IPS DF 4.7 (cell line): ENCODE data around the gene ULK4.
"Not testable (repeated sequence)": the region's sequence is repeated elsewhere in the genome, so short reads cannot be mapped to it uniquely, and the experiment has no call there.

Experiments
- DNase-seq: peaks from one replicate; pipeline ENCODE4 v3.0.0-alpha.2; 2013; ENCODE audit warnings: low spot score; ENCODE audit errors: extremely low read depth

Gene ULK4

DNA sequence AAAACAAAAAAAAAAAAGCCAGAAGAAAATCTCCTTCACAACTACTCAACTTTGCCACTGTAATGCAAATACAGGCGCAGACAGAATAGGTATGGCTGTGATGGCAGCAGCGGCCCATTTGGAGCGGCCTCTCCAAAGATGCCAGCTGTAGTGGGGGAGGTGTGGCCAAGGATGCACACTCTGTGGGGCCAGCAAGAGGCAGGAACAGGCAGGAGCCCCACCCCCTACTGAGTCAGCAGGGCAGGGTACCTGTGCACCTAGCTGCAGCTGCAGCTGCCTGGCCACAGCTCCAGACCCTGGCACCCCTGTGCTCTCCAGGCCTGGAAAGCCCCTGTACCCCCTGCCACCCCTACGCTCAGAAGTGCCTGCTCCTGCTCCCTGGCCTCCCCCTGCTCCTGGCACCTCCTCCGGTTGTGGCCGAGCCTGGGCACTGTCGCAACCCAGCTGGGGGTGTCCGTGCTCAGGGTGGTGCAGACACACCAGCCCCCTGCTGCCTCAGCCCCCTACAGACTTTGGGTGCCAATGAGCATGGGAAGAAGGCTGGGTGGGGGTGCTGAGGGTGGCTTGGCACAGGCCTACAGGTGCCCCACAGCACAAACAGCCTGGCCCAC lies 312.7 kb downstream of the ULK4 start:
- DNase-seq: no peak

DNA sequence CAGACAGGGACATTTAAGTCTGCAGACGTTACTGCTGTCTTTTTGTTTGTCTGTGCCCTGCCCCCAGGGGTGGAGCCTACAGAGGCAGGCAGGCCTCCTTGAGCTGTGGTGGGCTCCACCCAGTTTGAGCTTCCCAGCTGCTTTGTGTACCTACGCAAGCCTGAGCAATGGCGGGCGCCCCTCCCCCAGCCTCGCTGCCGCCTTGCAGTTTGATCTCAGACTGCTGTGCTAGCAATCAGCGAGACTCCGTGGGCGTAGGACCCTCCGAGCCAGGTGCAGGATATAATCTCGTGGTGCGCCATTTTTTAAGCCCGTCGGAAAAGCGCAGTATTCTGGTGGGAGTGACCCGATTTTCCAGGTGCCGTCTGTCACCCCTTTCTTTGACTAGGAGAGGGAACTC lies 314.2 kb downstream of the ULK4 start:
- not testable (repeated sequence) for DNase-seq

DNA sequence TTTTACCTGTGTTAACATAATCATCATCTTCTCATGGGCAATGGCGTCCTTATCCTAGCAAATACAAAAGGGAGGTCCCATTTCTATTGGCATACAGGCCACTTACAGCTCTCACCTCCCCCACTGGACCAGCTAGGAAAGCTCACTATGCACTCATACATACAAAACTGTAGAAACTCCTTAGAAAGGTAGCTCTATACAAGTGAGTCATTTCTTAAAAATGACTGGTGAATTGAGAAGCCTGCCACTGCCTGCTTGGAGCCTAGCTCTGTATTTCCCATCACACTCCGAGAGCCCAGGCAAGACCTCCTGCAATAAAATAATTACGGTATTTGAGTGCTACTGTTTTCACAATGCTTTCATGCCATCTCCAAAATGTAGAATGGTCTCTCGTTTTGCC lies 321.8 kb downstream of the ULK4 start:
- DNase-seq: no peak

DNA sequence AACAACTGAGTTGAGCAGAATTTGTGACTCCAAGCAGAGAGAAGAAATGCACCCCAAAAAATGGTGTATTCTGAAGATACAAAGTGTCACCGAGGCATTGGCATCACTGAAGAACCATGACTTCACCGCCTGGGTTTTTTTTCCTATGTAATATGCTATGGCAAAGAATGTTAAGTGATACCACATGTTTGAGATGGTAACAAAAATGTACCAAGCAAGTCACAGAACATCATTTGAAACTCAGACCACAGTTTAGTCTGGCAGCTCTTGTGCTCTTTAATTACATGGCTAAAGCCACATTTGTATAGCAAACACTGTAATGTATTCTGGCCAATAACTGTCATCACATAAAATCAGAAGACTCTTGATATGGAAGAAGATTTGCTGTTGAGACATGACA lies 323.5 kb downstream of the ULK4 start:
- no peak for DNase-seq

DNA sequence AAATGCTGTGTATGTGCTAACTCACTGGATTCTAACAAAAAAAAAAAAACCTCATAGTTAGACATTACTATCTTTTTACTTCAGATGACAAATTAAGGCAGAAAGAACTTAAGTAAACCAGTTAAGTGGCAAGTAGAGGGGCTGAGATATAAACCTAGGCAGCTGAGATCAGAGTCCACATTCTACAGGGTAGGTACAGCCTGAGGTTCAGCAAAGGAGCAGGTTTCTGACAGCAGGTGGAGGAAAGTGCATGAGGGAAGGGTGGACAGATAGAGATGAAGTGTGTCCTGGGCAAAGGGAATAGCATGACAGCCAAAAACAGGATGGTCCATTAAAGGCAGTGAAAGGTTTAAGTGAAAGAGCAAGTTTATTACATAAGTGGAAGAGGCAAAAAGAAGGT lies 329.2 kb downstream of the ULK4 start:
- no peak for DNase-seq

- DNase-seq: no peak
Observed at GRCh38 chr3:41630708-41631107, 331.2 kb downstream of the ULK4 start.

GRCh38 chr3:41629986-41630385 lies 331.9 kb downstream of the ULK4 start:
- DNase-seq: no peak

- DNase-seq: no peak
Observed at GRCh38 chr3:41629072-41629471, 332.8 kb downstream of the ULK4 start.

DNA sequence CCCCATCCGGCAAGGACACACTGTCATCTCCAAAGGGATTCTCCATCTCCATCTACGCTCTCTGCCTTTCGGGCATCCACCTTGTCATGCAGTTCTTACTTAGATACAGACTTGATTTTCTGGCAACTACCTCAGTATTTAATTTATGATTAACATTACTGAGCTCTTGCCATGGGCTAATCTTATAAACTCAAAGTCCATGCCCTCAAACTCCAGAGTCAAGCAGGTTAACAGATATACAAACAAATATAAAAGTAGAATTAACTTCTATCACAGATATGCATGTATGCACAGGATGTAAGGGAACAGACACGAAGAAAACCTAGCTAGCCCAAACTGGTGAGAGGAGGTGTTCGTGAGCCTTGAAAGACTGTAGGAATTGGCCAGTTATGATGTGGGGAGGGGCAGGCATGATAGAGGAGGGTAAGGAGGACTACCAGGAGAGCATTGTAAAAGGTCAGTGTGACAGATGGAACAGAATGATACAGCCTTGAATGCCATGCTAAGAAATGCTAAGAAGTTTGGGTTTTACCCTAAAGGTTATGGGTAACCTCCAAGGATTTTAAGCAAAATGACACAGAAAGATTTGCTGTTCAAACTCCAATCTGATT lies 334.3 kb downstream of the ULK4 start:
- no peak for DNase-seq

GRCh38 chr3:41612853-41613252 lies 349.1 kb downstream of the ULK4 start:
- DNase-seq: no peak

- no peak for DNase-seq
Observed at GRCh38 chr3:41611008-41611407, 350.9 kb downstream of the ULK4 start.

- DNase-seq: no peak
Observed at GRCh38 chr3:41608347-41608746, 353.6 kb downstream of the ULK4 start.

- DNase-seq: no peak
Observed at GRCh38 chr3:41603807-41604206, 358.1 kb downstream of the ULK4 start.

DNA sequence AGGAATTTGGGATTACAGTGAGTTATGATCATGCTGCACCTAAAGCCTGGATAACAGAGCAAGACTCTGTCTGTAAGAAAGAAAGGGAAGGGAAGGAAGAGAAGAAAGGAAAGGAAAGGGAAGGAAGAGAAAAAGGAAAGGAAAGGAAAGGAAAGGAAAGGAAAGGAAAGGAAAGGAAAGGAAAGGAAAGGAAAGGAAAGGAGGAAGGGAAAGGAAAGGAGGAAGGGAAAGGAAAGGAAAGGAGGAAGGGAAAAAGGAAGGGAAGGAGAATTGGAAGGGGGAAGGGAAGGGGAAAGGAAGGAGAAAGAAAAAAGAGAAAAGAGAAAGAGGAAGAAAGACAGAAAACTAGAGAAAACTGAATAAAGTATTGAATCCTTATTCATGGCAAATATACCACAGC lies 359.8 kb downstream of the ULK4 start:
- DNase-seq: no peak

- no peak for DNase-seq
Observed at GRCh38 chr3:41601404-41601987, 360.4 kb downstream of the ULK4 start.

- DNase-seq: no peak
Observed at GRCh38 chr3:41600616-41601015, 361.3 kb downstream of the ULK4 start.

- DNase-seq: no peak
Observed at GRCh38 chr3:41599127-41599484, 362.8 kb downstream of the ULK4 start.

DNA sequence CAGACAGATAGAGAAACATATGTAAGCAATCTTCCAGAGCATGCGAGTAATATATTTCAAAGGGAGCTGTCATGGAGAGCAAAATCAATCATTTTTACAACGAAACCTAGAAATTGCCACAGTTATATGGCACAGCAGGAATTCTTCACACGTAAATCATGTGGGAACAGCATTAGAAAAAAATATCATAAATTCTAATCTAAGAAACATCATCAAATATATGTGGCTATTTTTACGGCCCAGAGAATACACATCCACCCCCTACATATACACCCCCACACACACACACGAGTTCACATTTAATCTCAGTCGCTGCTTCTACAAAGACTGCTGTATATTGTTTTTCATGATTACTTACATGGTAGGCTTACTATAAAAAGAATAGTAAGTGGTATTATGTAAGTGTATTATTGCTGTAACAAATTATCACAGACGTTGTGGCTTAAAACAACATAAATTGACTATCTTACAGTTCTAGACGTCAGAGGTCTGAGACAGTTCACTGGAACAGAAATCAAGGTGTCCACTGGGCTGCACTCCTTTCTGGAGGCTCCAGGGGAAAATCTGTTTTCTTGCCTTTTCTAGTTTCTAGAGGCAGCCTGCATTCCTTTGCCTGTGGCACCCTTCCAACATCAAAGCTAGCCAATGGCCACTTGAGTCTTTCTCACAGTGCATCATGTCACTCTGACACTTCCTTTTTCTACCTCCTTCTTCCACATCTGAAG lies 363.3 kb downstream of the ULK4 start:
- no peak for DNase-seq

- no peak for DNase-seq
Observed at GRCh38 chr3:41593774-41594173, 368.1 kb downstream of the ULK4 start.

DNA sequence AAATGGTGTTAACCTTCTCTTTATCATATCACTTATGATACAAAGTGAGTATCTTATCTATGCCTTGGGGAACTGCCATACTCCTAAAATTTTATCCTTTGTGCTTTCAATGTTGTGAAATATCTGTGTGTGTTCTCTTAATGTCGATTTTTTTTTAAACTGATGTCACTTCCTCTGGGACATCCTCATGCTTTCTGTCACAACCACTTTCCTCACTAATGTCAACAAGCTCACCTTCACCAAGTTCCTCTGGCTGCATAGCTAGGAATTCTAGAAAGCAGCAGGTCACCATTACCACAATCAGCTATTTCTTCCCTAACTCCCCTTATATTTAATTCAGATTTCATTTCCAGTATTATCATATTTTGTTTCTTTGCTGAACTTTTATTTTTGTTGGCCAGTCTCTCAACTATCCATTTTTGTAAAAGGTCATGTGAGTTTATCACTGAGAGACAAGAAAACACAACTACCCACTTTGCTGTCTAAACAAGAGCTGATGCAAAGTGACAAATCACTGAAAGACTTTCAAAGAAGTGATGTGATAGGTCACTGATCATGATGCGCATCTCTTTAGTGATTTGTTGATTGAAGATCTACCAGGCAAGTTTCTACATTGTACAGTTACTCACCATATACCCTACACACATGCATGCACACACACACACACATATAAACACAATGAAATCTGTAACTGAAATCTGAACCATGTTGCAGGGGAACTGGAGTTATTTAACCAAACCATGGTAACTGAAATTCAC lies 369.0 kb downstream of the ULK4 start:
- DNase-seq: no peak

DNA sequence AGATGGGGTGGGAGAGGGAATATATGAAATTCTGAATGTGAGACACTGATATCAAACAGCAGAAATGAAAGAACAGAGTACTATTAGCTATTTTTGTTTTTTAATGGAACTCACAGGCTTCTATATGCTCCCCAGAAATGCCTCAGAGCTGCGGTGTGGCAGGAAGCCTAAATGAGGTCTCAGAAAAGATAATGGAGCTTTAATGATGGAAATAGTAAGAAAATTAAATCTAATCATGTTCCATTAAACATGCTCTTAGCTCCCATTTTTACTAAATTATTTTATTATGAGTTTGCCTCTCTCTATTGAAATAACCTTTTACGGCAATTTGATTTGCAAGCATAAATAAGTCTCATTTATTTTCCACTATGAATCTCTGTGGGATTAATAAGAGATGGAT lies 378.9 kb downstream of the ULK4 start:
- DNase-seq: no peak

DNA sequence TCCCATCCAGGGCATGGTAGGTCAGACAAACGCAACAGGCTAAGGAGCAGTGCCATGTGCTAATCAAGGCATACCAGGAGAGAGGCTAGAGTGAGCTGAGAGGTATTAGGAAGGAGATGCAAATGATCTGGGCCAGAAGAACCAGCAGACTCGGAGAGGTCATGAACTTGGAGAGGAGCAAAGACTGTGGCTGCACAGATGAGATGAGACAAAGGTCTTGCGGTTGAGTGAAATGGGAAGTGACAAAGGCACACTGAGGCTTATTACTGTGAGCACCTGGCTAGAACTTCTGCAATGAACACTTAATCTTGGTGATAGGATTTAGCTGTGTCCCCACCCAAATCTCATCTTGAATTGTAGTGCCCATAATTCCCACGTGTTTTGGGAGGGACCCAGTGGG lies 380.2 kb downstream of the ULK4 start:
- no peak for DNase-seq
